AG04449 (cell line): ENCODE data around the gene ADNP.

Source experiments
- CTCF ChIA-PET: fragments of 350-600 bp; formaldehyde crosslinking; extraction: SDS; loops from one replicate; lab custom pipeline; 2021; ENCODE audit warnings: antibody characterized with exemption; lab: Yijun Ruan, JAX
- POLR2A ChIA-PET: fragments of 400-600, 350-600 bp; formaldehyde crosslinking; extraction: SDS; loops from one replicate; lab custom pipeline; 2020; ENCODE audit warnings: antibody characterized with exemption, inconsistent platforms; lab: Yijun Ruan, JAX
- DNase-seq: peaks from one replicate; pipeline ENCODE4 v3.0.0-alpha.2; 2010; ENCODE audit warnings: low read depth, low spot score
- H3K4me3 ChIP-seq: 2 replicates; pipeline ENCODE4 v1.5.1; 2011; ENCODE audit warnings: low read depth, mild to moderate bottlenecking, control low read depth, low read length
- TF ChIP-seq, protein P1 (sequence below): IDR thresholded peaks from one replicate; pipeline ENCODE4 v1.5.1; 2011; ENCODE audit warnings: mild to moderate bottlenecking, moderate library complexity, low read length, control low read depth, inconsistent platforms; ENCODE audit not compliant: insufficient read depth; ENCODE audit errors: missing control alignments

The ADNP gene

DNA sequence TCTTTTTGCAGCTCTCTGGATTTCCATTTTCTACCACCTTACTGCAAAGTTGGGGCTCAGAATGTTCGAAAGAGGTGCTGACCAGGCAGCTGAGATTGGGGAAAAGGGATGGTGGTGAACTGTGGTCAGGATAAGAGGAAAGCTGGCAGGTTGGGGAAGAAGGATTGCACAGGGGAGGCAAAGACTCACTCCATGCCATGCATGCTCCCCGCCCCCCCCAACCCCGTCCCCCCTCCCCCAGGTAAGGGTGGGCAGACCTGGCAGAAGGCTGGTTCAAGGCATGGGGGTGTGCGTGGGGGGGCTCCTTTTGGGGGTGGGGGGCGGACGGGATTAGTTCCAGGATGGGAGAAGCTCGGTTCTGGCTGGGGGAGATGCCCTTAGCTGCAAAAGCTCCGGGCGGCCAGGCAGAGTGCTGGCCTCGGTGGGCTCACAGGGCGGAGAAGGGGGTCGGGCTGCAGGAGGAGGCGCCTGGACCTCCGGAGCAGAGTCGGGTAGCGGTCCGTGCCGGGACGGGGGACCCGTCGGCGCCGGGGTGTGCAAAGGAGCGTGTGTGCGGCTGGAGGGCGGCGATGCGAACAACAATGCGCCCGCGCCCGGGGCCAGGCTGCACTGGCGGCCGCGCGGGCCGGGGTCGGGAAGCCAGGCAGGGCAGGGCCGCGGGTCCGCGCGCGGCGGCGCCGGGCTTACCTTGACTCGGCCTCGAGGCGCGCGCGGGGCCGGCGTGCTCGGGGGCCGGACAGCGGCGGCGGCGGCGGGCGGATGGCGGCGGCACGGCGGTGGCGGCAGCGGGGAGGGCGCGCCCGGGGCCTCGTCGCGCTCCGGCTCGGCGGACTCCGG, 880 bp downstream of the ADNP start:
- ChIA-PET POLR2A (interaction anchor here (0.7 to 3.3 kb wide), 9 partner anchors 14 to 635 kb away, joined by 3 to 18 read pairs (median 5); partner anchors contain the start of genes BCAS4, DPM1 and MOCS3), CTCF (interaction anchor here (0.6 to 17.0 kb wide), 34 partner anchors 9 to 398 kb away, joined by 3 to 332 read pairs (median 5); partner anchors contain the start of gene BCAS4)
- H3K4me3 ChIP-seq, result peak overlapping the region; percentile 79
- TF ChIP-seq, protein P1, sequence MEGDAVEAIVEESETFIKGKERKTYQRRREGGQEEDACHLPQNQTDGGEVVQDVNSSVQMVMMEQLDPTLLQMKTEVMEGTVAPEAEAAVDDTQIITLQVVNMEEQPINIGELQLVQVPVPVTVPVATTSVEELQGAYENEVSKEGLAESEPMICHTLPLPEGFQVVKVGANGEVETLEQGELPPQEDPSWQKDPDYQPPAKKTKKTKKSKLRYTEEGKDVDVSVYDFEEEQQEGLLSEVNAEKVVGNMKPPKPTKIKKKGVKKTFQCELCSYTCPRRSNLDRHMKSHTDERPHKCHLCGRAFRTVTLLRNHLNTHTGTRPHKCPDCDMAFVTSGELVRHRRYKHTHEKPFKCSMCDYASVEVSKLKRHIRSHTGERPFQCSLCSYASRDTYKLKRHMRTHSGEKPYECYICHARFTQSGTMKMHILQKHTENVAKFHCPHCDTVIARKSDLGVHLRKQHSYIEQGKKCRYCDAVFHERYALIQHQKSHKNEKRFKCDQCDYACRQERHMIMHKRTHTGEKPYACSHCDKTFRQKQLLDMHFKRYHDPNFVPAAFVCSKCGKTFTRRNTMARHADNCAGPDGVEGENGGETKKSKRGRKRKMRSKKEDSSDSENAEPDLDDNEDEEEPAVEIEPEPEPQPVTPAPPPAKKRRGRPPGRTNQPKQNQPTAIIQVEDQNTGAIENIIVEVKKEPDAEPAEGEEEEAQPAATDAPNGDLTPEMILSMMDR, result no peak
- DNase-seq, result no peak

DNA sequence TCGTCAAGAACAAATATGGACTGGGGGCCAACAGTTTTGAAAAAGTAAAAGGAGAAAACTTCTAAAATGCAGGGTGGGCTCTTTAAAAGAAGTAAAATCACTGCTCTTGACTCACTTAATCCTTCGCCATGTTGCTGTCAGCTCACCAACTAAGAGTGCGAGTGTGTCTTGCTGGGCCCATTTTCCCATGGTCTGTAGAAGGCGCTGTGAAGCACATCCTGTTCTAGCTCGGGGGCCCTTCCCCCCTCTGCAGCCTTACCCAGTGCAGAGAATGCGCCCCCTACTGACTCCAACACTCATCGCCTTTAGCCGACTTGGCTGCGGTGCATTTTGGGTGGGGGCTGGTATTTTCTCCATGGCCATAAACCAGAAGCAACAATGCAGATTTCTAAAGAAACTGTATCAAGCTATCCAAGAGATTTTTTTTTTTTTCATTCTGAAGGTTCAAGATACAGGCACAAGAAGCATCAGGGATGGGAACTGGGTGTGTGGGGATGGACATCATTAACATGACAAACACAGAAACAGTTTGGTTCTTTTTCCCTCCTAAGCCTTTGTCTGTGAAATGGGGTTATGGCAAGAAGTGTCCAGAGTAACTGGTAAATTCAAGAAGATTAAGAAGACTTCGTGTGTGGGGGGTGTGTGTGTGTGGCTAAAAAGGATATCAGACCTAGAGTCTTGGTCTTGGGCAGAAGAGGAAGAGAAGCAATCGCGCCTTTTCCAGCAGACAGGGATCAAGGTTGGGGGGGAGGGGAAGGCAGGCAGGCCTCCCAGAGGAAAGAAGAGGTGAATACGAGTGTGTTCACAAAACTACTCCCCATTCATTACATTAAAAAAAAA, 1.7 kb downstream of the ADNP start:
- TF ChIP-seq, protein P1, result peak; percentile 97
- POLR2A ChIA-PET, result interaction anchor here (0.6 to 3.3 kb wide), 7 partner anchors 8 to 636 kb away, joined by 3 to 18 read pairs (median 5); partner anchors contain the start of gene BCAS4
- peak; percentile 78 for DNase-seq
- peak overlapping the region; percentile 79 for H3K4me3 ChIP-seq
- CTCF ChIA-PET, result interaction anchor here (0.6 to 17.0 kb wide), 29 partner anchors 9 to 399 kb away, joined by 3 to 332 read pairs (median 5); partner anchors contain the start of gene BCAS4

DNA sequence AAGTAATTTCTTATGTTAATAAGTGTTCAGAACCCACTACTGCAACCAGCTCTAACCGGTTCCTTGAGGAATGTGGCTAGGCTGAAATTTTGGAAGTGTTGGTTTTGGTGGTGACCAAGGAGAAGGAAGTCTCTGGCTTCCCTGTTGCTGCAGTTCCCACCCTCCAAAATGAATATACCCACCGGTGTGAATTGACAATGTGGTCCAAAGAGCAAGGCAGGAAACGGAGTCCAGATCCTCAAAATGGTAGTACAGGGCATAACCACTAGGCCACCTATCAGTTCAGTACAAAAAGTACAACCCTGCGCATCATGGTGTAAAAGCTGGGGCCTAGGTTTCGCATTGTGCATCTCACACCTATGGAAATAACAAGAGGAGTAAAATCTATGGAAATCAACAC, 2.8 kb downstream of the ADNP start:
- ChIA-PET POLR2A (no interaction called here), CTCF (interaction anchor here (0.6 to 17.0 kb wide), 23 partner anchors 8 to 400 kb away, joined by 3 to 332 read pairs (median 8); partner anchors contain the start of gene BCAS4)
- DNase-seq, result no peak
- peak overlapping the region; percentile 79 for H3K4me3 ChIP-seq
- TF ChIP-seq, protein P1, result no peak

DNA sequence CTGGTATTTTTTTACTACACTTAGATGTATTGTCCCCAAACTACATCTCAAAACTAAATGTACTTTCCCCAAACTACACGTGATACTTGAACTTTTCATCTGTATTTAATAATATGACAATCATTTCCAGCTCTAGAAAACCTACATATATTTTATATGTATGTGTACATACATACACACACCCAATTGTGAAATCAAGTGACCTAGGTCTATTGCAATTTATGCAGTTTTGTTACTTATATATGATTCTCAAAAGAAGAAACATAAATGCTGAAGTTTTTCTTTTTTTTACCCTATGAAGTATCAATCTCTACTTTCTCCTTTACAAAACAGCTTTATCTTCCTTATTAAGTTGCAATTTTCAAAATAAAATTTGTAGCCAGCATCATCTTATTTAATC, 4.7 kb downstream of the ADNP start:
- ChIA-PET CTCF (interaction anchor here (1.0 to 17.0 kb wide), 6 partner anchors 13 to 133 kb away, joined by 3 to 332 read pairs (median 50); partner anchors contain the start of gene BCAS4), POLR2A (interaction anchor here (1.1 kb wide), 1 partner anchor 10 kb away, joined by 3 read pairs; no protein-coding TSS in a partner anchor)
- TF ChIP-seq, protein P1, result no peak
- no peak for DNase-seq
- H3K4me3 ChIP-seq, result no peak overlapping the region

DNA sequence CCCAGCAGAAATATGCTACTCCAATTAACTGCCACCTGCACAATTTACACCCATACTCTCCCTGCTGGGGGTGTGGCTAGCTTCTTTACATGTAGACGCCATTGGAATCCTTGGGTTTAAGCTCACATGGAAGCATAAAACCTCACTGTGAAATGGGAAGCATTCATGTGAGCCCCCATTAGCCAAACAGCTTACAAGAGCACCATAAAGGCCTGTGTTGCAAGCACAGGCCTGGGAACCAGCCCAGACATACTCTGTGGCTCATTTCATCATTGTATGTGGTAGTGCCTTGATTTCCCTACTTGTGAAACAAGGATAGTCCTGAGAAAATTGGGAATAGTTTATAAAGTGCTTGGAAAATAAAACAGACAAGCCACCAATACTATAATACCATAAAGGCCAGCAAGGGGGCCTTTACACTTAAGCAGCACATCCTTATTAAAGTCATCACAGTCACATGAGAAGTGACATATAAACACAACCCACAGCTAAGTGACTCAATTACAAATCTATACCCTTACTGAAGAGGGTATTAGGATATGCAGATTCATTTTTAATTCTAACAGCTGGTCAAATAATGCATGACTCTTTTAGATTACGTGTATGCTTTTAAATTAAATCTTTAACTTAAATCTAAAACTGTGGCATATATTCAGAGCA, 6.8 kb downstream of the ADNP start:
- ChIA-PET POLR2A (no interaction called here), CTCF (interaction anchor here (1.2 to 17.0 kb wide), 5 partner anchors 8 to 131 kb away, joined by 3 to 332 read pairs (median 6); partner anchors contain the start of gene BCAS4)
- TF ChIP-seq, protein P1, result no peak
- H3K4me3 ChIP-seq, result no peak overlapping the region
- no peak for DNase-seq
